Colon (tissue), 2 donors: ENCODE results near the gene MYO5C.

Experiments
- FAIRE-seq: peaks from 2 replicates; lab custom pipeline; 2012; peaks lifted over from hg19 to GRCh38; lab: Jason Lieb, UNC
- donor health status: control.
- donor health status: control.

Gene MYO5C

DNA sequence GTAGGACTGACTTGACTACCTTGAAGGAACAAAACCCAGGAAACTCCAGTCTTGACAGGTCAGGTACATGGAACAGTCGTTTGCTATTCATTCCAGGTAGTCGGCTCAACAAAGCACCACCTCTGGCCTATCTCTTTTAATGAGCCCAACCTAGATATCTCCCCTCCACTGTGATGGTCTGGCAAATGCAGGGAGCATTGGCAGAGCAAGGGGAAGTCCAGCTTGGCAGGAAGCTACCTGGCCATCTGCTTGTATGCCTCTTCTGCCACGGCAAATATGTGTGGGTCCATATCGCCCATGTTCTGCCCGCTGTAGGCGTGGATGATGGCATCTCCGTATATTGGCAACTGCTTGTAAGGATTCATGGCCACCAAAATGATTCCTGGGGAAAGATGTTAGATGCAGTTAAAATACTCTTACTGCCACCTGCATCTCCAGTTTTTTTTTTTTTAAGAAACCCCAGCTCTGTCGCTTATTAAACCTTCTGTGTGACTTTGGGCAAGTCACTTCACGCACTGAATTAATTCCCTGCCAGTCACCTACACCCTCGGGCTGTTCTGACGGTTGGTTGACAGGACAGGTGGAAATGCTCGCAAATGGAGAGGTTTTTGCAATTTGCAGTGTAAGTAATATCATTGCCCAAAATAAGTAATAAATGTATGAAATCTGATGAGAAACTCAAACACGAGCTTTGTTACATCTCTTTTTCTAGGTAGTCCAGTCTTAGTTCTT, 16.8 kb downstream of the MYO5C start:
- no peak for FAIRE-seq

DNA sequence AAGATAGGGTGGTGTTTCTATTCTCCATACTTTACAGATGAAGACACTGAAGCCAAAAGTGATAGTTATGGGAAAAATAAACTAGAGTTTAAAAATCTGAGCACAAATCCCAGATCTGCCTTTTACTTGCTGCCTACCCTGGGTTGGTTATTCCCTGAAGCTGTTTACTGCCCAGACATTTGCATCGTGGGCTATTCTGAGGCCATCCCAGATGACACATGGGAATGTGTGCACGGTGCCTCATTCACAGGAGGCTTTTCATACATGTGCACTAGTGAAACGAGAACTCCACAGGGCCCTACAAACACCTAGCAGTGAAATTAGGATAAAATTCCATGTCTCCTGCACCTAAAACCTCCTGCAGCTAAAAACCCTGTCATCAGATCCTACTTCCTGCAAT, 17.5 kb downstream of the MYO5C start:
- no peak for FAIRE-seq

DNA sequence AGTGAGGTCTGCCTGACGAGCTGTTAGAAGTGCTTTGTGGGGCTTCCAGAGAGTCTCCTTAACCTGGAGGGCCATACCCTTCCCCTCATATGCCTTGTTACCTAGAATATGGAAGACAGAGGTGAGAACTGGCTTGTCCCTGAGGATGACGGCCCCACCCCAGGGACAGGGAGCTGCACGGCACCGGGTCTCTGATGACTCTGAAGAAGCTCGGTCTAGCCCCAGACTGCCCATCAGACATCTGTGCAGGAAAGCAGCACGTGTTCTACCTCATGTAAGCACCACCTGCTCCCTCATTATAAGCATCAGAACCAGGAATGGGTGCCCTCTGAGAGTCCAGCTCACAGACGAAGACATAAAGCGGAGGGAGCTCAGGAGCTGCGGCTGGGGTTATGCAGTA, 18.0 kb downstream of the MYO5C start:
- FAIRE-seq: no peak

DNA sequence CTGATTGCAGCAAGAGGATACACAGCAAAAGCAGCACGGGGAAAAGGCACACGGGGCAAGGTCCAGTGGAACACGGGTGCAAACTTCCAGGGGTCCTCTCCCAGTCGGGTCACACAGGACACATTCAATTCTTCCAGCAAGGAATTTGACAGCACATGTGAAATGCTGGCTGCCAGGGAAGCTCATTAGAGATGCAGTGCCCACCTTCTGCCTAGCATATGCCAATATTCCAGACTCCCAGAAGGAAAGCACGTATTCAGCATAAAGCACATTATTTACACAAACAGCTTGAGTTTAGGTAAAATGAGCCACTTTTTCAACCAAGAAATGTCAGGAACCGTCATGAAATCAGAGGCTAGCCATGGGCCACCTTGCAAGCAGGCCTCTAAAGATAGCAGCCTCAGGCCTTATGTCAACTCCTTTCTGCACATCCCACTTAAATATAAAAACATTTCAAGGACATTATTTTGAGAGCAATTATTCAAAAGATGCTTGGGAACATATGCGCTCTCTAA, 19.3 kb downstream of the MYO5C start:
- no peak for FAIRE-seq

DNA sequence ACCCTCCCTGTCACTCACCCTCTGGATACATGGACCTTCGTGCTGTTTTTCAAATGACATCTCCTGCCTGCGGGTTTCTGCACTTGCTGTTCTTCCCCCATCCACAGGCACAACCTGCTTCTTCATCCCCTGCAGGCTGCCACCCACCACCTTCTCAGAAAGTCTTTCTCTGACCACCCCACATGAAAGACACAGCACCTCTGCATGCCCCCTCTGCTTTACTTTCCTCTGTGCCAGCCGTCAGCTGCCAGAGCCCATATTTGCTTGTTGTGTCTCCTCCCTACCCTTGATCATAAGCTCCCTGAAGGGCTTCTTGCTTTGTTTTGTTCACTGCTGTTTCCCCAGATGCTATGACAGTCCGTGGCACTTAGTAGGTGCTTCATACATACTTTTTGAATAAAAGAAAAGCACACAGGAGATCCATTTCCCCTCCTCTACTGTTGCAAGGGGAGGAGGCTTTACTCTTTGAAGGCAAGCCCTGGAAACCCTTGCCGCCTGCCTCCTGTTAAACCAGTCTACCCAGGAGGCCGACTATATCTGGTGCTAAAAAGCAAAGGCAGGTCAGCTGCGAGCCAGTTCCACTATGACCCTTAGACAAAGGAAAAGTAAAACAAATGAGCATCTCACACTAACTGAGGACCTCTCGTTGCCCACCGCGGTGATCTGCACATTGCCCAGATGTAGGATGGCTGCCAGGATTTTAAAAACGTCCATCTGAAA, 31.9 kb downstream of the MYO5C start:
- FAIRE-seq: no peak

DNA sequence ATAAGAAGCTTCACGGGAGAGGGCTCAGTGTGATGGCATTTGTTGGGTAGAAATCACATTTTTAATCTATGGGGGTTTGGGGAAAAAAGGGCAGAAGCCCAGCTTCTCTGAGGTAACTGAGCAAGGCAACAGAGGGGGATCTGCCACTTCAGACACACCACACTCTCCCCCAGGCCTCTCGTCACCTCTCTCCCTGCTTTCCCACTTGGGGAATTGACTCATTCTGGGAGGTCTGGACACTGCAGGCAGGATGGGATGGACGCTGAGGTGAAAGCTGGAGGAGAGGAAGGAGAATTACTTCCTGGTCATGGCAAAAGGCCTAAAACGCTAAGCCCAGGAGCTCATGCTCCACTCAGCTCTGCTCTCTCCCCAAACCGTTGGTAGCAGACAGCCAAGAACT, 33.2 kb downstream of the MYO5C start:
- FAIRE-seq: no peak

DNA sequence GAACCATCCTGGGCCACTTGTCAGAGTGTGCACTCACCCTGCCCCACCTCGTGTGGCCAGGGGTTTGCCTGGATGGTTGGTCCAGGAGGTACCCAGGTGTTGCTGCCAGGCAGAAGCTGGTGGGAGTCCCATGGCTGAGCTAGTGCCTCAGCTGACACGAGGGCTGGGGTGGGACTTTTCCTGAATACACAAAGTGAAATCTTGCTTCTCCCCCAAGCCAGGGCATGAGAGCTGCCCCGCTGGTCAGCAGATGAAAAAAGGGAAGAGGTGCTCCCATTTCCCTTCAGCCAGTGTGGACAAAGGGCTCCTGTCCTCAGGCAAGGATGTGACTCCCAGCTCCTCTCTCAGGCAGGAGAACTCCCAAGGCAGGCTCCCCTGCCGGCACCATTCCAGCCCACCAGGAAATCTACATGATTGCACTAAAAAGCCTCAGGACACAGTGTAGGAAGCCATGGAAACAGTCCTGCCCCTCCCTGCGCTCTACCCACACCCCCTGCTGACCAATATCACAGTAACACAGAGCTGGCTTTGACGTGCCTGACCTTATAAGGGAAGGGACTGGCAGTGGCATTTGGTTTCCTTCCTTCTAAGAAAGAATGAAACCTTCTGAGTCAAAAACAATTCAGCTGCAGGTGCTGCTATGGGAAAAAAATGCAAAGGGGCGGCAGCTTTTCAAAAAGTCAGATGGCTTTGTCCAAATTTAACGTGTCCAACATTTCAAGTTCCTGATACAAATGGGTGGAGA, 33.9 kb downstream of the MYO5C start:
- FAIRE-seq: no peak

DNA sequence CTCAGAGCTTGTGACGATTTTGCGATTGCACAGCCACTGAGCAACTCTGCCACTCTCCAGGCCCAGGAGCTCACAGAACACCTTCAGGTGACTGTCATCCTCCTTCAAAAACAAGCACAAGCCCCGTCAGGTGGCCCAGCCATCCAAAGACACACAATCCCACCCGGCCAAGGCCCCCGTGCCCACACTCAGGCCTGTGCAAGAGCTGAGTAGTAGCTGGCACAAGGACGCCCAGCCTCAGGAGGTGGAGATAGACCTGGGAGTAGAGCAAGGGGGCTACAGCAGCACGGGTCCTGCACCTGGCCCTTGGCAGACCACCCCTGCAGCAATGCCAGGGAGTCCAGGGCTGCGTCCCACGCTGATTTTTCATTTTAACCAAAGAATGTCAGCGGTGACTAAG, 34.6 kb downstream of the MYO5C start:
- FAIRE-seq: no peak

DNA sequence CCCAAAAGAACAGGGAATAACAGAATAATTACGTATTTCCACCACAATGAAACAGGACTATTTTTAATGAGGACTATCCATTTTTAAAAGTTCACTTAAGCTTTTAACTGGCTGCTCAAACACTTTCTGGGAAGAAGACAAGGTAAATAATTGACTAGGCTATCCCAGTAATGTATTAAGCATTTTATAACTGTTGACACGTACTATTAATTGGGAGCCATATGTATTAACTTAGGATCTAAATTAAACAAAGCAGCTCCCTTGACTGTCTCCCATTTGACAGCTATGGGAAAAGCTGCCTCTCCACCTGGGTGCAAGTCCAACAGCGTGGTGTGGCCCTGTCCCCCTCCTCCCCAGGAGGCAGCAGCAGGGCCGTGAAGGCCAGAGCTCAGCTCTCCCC, 36.1 kb downstream of the MYO5C start:
- no peak for FAIRE-seq

DNA sequence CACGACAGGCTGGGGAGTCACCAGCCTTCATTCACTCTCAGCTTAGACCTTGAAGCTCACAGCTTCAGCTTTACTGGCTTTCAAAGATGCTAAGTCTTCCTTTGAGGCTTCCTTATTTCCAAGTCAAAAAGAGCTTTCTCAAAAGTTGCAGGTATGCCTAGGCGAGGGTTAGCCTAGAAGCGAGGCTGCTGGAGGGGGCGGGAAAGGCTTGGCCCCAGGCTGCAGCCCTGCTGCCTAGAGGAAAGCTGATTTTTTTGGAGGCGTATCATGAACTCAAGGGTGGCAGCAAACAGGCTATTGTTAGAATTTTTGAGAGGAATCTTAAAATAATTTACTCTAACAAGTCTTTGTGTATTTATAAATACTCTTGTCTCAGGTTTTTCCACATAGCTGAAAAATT, 37.1 kb downstream of the MYO5C start:
- no peak for FAIRE-seq

DNA sequence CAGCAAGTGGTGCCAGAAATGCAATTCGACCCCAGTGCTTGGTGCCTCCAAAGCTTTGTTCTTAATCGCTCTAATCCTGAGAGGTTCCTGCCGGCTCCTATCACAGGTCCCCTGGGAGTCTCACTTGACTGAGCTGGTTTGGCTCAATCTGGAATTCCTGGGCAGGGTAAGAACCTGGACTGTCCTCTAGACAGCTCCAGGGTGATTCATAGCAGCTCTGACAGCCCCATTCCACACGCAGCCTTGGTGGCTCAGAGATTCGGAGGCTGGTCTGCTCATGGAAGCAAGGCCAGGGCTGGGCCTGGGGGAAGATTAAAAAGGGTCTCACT, 37.9 kb downstream of the MYO5C start:
- FAIRE-seq: no peak

DNA sequence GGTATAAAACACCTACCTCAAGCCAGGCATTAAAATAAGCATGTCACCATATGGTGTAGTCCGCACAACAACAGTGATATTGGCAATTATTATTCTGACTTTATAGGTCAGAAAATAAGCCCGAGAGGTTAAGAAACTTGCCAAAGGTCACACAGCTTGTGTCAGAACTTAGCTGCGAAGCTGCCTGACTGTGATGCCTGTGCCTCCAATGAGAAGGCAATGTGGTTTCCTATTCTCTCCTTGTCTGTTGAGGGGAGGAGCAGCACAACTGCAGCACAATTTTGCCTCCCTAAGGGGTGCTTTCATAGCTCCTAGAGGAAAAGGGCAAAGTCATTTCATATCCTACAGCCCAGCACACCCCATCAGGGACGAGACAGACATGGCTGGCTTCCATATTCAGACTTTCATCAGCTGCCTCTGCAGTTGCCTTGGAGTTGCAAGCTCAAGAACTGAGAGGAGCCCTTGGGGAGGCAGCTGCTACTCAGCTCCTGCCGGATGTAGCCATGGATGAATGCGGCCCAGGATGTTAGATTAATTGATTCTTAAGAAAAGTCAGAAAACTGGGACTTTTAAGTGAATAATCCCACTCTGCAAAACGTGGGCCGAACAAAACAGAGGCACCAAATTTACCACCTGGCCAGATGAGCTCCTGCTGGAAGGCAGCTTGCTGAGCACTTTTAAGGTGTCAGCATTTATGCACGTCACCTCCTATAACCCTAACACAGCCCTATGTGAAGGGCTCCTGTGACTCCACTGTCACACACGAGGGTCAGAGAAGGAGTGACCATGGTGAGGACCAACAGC, 38.5 kb downstream of the MYO5C start:
- no peak for FAIRE-seq

DNA sequence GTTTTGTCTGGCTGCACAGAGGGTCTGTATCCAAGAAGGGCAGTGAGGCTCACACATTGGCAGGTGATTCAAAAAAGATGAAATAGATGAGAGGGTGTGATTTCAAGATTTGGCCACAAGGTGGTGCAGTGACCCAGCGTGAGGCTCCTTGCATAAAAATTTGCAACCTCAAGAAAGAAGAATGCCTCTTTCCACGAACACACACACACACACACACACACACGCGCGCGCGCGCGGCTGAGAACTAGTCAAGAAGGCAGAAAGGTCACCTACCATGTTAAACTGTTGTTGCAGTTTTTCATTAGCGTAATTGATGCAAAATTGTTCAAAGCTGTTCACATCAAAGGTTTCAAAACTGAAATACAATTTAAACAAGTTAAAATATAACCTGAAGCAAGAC, 39.2 kb downstream of the MYO5C start:
- no peak for FAIRE-seq

DNA sequence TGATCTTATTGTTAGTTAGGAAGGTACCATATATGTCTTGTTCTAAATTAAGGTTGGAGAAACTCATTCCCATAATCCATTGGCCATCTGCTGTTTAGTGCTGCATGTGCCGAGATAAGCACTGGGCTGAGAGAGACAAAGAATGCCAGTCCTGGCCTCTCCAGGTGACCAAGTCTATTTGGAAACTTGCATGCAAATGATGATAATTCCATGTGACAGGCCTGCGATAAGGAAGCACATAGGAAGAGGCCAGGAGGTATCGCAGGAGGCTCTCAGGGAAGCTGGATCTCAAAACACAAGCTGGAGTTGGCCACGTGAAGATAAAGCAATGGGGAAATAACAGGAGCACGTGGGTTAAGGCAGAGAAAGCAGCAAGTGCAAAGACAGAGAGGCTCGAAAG, 39.7 kb downstream of the MYO5C start:
- FAIRE-seq: no peak

DNA sequence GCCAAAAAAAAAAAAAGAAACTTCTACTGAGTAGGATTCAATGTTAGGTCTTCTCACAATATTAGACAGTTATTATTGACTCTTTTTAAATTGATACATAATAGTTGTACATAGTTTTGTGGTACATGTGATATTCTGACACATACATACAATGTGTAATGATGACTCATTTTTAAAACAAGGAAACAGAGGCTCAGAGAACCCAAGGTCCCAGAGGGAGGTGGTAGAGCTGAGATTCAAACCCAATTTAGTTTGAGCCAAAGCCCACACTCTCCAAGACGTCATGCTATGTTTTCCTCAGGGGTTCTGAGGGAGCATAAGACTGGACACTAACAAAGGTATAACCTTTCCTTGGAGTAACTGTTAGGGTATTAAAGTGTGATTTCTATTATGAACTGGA, 40.6 kb downstream of the MYO5C start:
- FAIRE-seq: no peak

DNA sequence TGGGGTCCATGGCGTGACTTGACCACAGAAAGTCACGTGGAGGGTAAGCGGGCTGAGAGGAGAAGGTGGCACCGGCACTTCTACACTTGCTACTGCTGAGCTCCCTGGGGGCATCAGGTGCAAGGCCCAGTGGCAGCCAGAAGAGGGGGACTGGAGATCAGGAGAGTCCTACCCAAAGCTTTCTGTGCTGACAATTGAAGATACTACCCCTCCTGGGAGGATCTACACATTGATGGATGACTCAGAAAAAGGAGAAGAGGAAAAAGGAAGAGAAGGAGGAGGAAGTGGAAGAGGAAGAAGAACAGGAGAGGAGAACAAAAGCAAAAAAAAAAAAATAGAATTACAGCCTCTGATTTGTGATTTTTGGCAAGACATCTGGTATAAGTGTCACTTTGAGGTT, 41.2 kb downstream of the MYO5C start:
- no peak for FAIRE-seq

DNA sequence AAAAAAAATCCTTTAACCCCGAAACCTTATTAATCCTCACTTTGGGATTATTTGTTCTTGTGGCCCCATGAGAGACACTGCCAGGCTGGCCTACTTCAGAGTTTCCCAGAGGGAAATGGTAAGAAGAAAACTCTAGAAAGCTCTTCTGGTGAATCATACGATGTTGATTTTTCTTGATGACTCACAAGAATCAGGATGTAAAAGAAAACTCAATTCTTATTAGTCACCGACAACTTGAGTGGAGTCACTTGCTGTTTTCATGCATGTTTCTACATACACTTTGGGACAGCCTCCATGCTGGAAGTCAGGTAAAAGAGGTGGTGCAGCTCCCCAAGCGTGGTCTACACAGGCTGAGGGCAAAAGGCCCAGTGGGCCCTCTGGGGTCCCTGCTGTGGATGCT, 42.8 kb downstream of the MYO5C start:
- no peak for FAIRE-seq

DNA sequence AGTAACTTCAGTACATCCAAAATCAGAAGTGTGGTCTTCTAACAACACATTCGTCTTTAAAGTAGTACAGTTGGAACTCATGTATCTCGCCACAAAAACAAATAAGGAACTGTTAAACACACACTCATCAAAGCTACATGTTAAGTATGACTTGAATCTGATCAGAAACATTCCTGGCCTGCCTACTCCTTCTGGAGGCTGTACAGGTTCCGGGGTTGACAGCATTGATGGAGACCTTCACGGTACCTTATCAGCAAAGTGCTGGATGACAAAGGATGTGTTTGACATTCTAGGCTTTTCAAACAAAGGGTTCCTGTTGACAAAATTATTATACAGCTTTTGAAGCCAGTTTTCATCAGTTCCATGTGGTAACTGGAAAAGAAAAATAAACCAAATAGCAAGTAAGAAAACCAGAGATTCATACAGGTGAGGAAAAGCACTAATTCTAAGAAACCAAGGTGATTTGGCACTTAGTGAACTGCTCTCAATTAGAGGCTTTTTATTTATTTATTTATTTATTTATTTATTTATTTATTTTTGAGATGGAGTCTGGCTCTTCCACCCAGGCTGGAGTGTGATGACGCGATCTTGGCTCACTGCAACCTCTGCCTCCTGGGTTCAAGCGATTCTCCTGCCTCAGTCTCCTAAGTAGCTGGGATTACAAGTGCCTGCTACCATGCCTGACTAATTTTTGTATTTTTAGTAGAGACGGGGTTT, 44.3 kb downstream of the MYO5C start:
- no peak for FAIRE-seq

DNA sequence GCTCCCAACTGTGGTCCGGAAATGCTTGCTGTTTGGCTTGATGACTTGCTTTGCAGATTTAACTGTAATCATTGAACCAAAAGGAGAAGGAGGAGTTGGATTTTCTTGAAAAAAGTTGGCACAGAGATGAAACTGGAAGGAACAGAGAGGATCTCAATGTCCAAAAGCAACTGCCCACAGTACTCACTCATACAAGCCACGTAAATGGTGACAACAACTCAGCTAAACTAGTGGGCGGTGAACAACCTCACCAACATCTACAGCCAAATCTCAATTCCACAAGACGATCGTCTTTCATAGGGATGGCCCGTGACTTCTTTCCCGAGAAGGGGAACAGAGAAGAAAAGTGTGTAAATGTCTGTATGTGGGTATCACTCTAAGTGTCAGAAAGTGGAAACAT, 48.1 kb downstream of the MYO5C start:
- no peak for FAIRE-seq

DNA sequence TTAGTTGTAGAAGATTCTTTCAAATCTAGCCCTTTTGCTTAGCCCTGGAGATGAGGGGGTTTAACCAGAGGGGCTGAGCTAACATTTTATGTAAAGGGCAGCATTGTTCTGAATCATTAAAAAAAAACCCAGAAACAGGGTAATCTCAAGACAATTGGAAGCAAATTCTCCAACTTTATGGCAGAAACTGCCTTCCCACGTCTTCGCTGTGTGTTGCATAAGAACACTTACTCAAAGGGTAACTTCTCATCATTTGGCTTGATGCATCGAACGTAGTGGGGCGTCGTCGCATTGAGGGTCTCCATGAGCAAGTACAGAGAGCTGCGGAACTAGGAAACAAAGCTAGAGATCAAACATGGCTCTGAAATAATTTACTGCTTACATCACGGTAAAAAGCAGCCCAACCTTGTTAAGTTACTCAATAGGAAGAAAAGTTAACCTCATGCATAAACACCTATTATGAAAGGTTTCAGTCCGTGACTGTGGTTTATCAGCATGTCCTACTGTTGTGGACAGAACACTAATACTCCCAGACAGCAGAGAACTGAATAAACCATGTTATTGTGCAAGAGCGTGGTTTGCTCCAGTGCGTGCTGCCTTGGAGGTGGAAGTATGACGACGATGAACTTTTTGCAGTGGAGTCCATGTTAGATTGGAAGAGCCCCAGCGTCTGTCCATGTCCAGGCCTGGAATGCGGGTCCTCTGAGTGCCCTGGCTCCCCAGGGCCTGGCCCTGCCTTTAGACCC, 48.7 kb downstream of the MYO5C start:
- FAIRE-seq: no peak
